H1 (cell line): ENCODE data around the gene POLE. TPM values are rescaled to one million over a fixed set of nuclear protein-coding genes. Genes with fewer than 3 reads are reported as not detected.
"Not testable (repeated sequence)": the region's sequence is repeated elsewhere in the genome, so short reads cannot be mapped to it uniquely, and the experiment has no call there.

Experiments
- CTCF ChIA-PET: fragments of 300-600 bp; sonication (Branson Sonifier 250); formaldehyde crosslinking; loops from one replicate; lab custom pipeline; 2021; ENCODE audit not compliant: partially characterized antibody; lab: Charles Lee
- POLR2A ChIA-PET: fragments of 300-600 bp; sonication (Branson Sonifier 250); formaldehyde crosslinking; loops from one replicate; lab custom pipeline; 2021; ENCODE audit warnings: inconsistent platforms; ENCODE audit not compliant: partially characterized antibody; lab: Charles Lee
- DNase-seq, 2 experiments: peaks; one replicate each; pipeline versions ENCODE4 v3.0.0 to v3.0.0-alpha.2; 2010 to 2022; ENCODE audit warnings: low spot score in 2 of 2, low read depth in 1 of 2, mixed read lengths in 1 of 2
- FAIRE-seq: peaks from 2 replicates; lab custom pipeline; 2011; peaks lifted over from hg19 to GRCh38; lab: Jason Lieb, UNC
- H2AFZ ChIP-seq: 2 replicates; pipeline ENCODE4 v1.8.1; 2012; ENCODE audit warnings: low read length, inconsistent platforms
- H2AK5ac ChIP-seq: 2 replicates; pipeline ENCODE4 v1.6.1; 2013; ENCODE audit warnings: low read depth, low read length
- H2BK120ac ChIP-seq: replicated peaks from 2 replicates; pipeline ENCODE3; 2013; ENCODE audit warnings: low read depth, low read length, inconsistent platforms
- H2BK12ac ChIP-seq: 2 replicates; pipeline ENCODE4 v1.6.1; 2013; ENCODE audit warnings: low read depth, low read length
- H2BK15ac ChIP-seq: 2 replicates; pipeline ENCODE4 v1.6.1; 2013; ENCODE audit warnings: low read length
- H2BK20ac ChIP-seq: 2 replicates; pipeline ENCODE4 v1.6.1; 2013; ENCODE audit warnings: low read length
- H2BK5ac ChIP-seq: 2 replicates; pipeline ENCODE4 v1.6.1; 2013; ENCODE audit warnings: low read depth, low read length
- H3K14ac ChIP-seq: 2 replicates; pipeline ENCODE4 v1.6.1; 2013; ENCODE audit warnings: inconsistent platforms; ENCODE audit not compliant: insufficient read length
- H3K18ac ChIP-seq: 2 replicates; pipeline ENCODE4 v1.6.1; 2013; ENCODE audit warnings: low read length; ENCODE audit errors: extremely low read depth
- H3K23ac ChIP-seq: 2 replicates; pipeline ENCODE4 v1.6.1; 2013; ENCODE audit warnings: inconsistent platforms; ENCODE audit not compliant: insufficient read length
- H3K23me2 ChIP-seq: 2 replicates; pipeline ENCODE4 v1.6.1; 2013; ENCODE audit warnings: low read depth, low read length
- H3K27ac ChIP-seq: 2 replicates; pipeline ENCODE4 v1.6.1; 2011; ENCODE audit warnings: low read depth, low read length, inconsistent platforms
- H3K27me3 ChIP-seq, 4 experiments: replicated peaks in 1 of 4; 1 replicate in 1 of 4; 2 replicates in 3 of 4; pipeline versions ENCODE4 v1.6.1 to v1.8.1; 2011 to 2013; ENCODE audit warnings: low read length in 3 of 4, mild to moderate bottlenecking in 3 of 4, inconsistent platforms in 2 of 4, mixed read lengths in 2 of 4, moderate library complexity in 1 of 4; ENCODE audit not compliant: control insufficient read depth in 3 of 4, insufficient read depth in 3 of 4; ENCODE audit errors: extremely low read depth in 1 of 4
- H3K36me3 ChIP-seq, 4 experiments: 2 replicates each; pipeline versions ENCODE4 v1.6.1 to v1.8.1; 2011 to 2013; ENCODE audit warnings: mild to moderate bottlenecking in 4 of 4, low read length in 3 of 4, moderate library complexity in 2 of 4, control low read depth in 1 of 4, inconsistent platforms in 1 of 4; ENCODE audit not compliant: insufficient read depth in 4 of 4, control insufficient read depth in 2 of 4
- H3K4ac ChIP-seq: replicated peaks from 2 replicates; pipeline ENCODE3; 2013; ENCODE audit warnings: low read length, low read depth, mixed read lengths, inconsistent platforms; ENCODE audit not compliant: insufficient read length
- H3K4me1 ChIP-seq, 4 experiments: replicated peaks in 1 of 4; 1 replicate in 1 of 4; 2 replicates in 3 of 4; pipeline versions ENCODE4 v1.6.1 to v1.8.1; 2011 to 2013; ENCODE audit warnings: low read length in 3 of 4, inconsistent platforms in 2 of 4, mixed read lengths in 1 of 4; ENCODE audit not compliant: insufficient read depth in 4 of 4, control insufficient read depth in 3 of 4
- H3K4me2 ChIP-seq, 2 experiments: 2 replicates each; pipeline versions ENCODE4 v1.6.1 to v1.8.1; 2011 to 2013; ENCODE audit warnings: low read depth in 2 of 2, low read length in 2 of 2, control low read depth in 1 of 2, inconsistent platforms in 1 of 2, mild to moderate bottlenecking in 1 of 2; ENCODE audit not compliant: insufficient read depth in 1 of 2
- H3K4me3 ChIP-seq, 4 experiments: fragments of 200-600, 300-600 bp in 1 of 4; sonication (generic), shearing (Covaris generic), sonication (Bioruptor Twin) in 1 of 4; 2 replicates each; pipeline versions ENCODE4 v1.5.1 to v1.8.1; 2011 to 2016; ENCODE audit warnings: low read length in 4 of 4, low read depth in 3 of 4, control low read depth in 2 of 4, inconsistent platforms in 2 of 4, mild to moderate bottlenecking in 2 of 4, mixed read lengths in 1 of 4, moderate library complexity in 1 of 4; ENCODE audit not compliant: insufficient read depth in 2 of 4; ENCODE audit errors: extremely low read depth in 1 of 4
- H3K56ac ChIP-seq: replicated peaks from 2 replicates; pipeline ENCODE3; 2013; ENCODE audit warnings: low read depth, mild to moderate bottlenecking, mixed read lengths, low read length, inconsistent platforms; ENCODE audit not compliant: insufficient read length
- H3K79me1 ChIP-seq: 2 replicates; pipeline ENCODE4 v1.6.1; 2013; ENCODE audit warnings: low read depth, low read length, control low read depth
- H3K79me2 ChIP-seq, 2 experiments: 2 replicates each; pipeline versions ENCODE4 v1.6.1 to v1.8.1; 2012 to 2013; ENCODE audit warnings: low read length in 2 of 2, mild to moderate bottlenecking in 2 of 2, inconsistent platforms in 1 of 2; ENCODE audit not compliant: insufficient read depth in 2 of 2, control insufficient read depth in 1 of 2
- H3K9ac ChIP-seq, 4 experiments: replicated peaks in 1 of 4; 1 replicate in 1 of 4; 2 replicates in 3 of 4; pipeline versions ENCODE4 v1.6.1 to v1.8.1; 2011 to 2013; ENCODE audit warnings: low read depth in 3 of 4, low read length in 3 of 4, control low read depth in 2 of 4, mild to moderate bottlenecking in 2 of 4, moderate library complexity in 2 of 4, inconsistent platforms in 1 of 4; ENCODE audit errors: extremely low read depth in 1 of 4
- H3K9me3 ChIP-seq, 2 experiments: 2 replicates each; pipeline versions ENCODE4 v1.6.1 to v1.8.1; 2012 to 2013; ENCODE audit warnings: mild to moderate bottlenecking in 2 of 2, moderate library complexity in 2 of 2, control low read depth in 1 of 2, inconsistent platforms in 1 of 2, low read depth in 1 of 2, low read length in 1 of 2, mixed read lengths in 1 of 2; ENCODE audit not compliant: insufficient read depth in 2 of 2
- H4K20me1 ChIP-seq, 2 experiments: replicated peaks in 1 of 2; 2 replicates each; pipeline versions ENCODE3 to v1.8.1; 2011 to 2013; ENCODE audit warnings: inconsistent platforms in 2 of 2, low read length in 2 of 2, mild to moderate bottlenecking in 1 of 2; ENCODE audit not compliant: insufficient read depth in 2 of 2, control insufficient read depth in 1 of 2
- H4K5ac ChIP-seq: 2 replicates; pipeline ENCODE4 v1.6.1; 2013; ENCODE audit warnings: low read length, low read depth, mixed read lengths, inconsistent platforms; ENCODE audit not compliant: insufficient read length
- H4K8ac ChIP-seq: 2 replicates; pipeline ENCODE4 v1.8.0; 2013; ENCODE audit warnings: mild to moderate bottlenecking, moderate library complexity, low read length, inconsistent platforms; ENCODE audit not compliant: insufficient read depth; ENCODE audit errors: extremely low read depth
- H4K91ac ChIP-seq: replicated peaks from 2 replicates; pipeline ENCODE3; 2013; ENCODE audit warnings: low read length, mixed read lengths, inconsistent platforms; ENCODE audit not compliant: insufficient read length
- WGBS, 2 experiments: shearing (Covaris generic) in 1 of 2; methylation state at CpG; one replicate each; pipeline versions ENCODE4 v1.1.6 to v1.1.7; 2013 to 2015; ENCODE audit warnings: low lambda C conversion rate in 2 of 2, mixed read lengths in 2 of 2, inconsistent platforms in 1 of 2, low coverage in 1 of 2, missing lambda C conversion rate in 1 of 2; ENCODE audit not compliant: insufficient replicate concordance in 2 of 2, insufficient coverage in 1 of 2, insufficient read length in 1 of 2; ENCODE audit errors: extremely low coverage in 1 of 2, missing lambda C conversion rate in 1 of 2; 5-methylcytosine and 5-hydroxymethylcytosine counted together
- polyA plus RNA-seq, 7 experiments: library from polyadenylated mRNA; depleted of rRNA in 3 of 7; stranded (reverse) in 5 of 7; unstranded in 2 of 7; fragments of >200 nt in 5 of 7; fragments of 200-250 nt in 2 of 7; gene quantifications; 1 replicate in 5 of 7; 2 replicates in 1 of 7; 4 replicates in 1 of 7; pipeline versions ENCODE4 v1.2.1 to v1.2.3, GENCODE V29; 2011 to 2013; ENCODE audit warnings: missing spikeins in 2 of 7, mixed read lengths in 2 of 7
- total RNA-seq: library from RNA; stranded (reverse); fragmentation: NEBNext Ultra II Directional; extraction: Animal tissue kit (Norgen Biotek cat#: 25700); gene quantifications from 2 replicates; pipeline ENCODE4 v1.2.1, GENCODE V29; 2021

Gene POLE
- total and polyA plus RNA-seq, 2 of the 8 experiments (the other 6 are each of a cell fraction or from before 2014, with no cell fraction given) = 59.7 to 115 TPM

- ChIA-PET CTCF (interaction anchor here (0.7 to 3.8 kb wide), 15 partner anchors 9 to 184 kb away, joined by 3 to 43 read pairs (median 4); partner anchors contain the start of gene LRCOL1), POLR2A (interaction anchor here (0.7 to 2.9 kb wide), 6 partner anchors 10 to 30 kb away, joined by 3 to 15 read pairs (median 4); partner anchors contain the start of gene LRCOL1)
- H3K9me3 ChIP-seq, H3K79me2 ChIP-seq, H3K14ac ChIP-seq, H3K4me3 ChIP-seq, FAIRE-seq, H4K8ac ChIP-seq, H3K4me1 ChIP-seq, H2BK120ac ChIP-seq, H2BK5ac ChIP-seq, H2AK5ac ChIP-seq, H4K5ac ChIP-seq, DNase-seq, H2BK15ac ChIP-seq, H3K23ac ChIP-seq, H3K4ac ChIP-seq, H3K9ac ChIP-seq, H3K18ac ChIP-seq, H4K20me1 ChIP-seq, H2BK12ac ChIP-seq, H2AFZ ChIP-seq, H3K27ac ChIP-seq, H4K91ac ChIP-seq, H3K23me2 ChIP-seq, H3K4me2 ChIP-seq, H3K56ac ChIP-seq, H3K36me3 ChIP-seq, H2BK20ac ChIP-seq, H3K79me1 ChIP-seq: not testable (repeated sequence)
- WGBS, 2 experiments = 90% methylated on average over 6 of the region's 6 CpGs; no CpG with 5 or more reads in 1 of the 2 experiments
- H3K27me3 ChIP-seq = peaks cover 13 to 64% (median 53%) of the 10 kb centered on the region in 4 experiments
These were observed 87.6 kb downstream of the POLE start for GRCh38 chr12:132599502-132599901.
